B cell (primary cell): ENCODE results near the gene CKAP5.

Source experiments
- EZH2 ChIP-seq: IDR thresholded peaks from 2 replicates; pipeline ENCODE4 v1.6.1; 2012; ENCODE audit warnings: borderline replicate concordance, low read depth, mild to moderate bottlenecking, moderate library complexity, low read length; ENCODE audit not compliant: insufficient read depth, poor library complexity, severe bottlenecking
- TF ChIP-seq, protein P1 (sequence below): fragments of 200-600 bp; IDR thresholded peaks from one replicate; pipeline ENCODE4 v1.8.0; 2022; ENCODE audit warnings: antibody characterized with exemption, mild to moderate bottlenecking

DNA sequence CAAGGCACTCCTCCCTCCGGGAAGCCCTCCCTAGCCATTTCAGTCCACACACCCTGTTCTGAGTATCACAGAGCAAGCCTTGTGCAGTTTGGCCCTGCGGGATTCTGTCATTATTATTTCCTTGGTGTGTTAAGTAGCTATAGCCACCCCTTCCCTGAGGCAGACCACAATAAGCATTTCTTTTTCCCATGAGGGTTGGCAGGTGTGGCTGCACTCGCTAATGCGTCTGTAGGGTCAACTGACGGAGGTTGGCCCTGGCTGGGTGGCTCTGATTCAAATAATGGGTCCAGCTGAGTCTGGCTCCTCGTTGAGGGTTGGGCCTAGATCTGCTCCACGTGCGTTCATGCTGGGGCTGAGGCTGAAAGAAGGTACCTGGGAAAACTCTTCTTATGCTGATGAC lies 122.0 kb downstream of the CKAP5 start:
- TF ChIP-seq, protein P1, sequence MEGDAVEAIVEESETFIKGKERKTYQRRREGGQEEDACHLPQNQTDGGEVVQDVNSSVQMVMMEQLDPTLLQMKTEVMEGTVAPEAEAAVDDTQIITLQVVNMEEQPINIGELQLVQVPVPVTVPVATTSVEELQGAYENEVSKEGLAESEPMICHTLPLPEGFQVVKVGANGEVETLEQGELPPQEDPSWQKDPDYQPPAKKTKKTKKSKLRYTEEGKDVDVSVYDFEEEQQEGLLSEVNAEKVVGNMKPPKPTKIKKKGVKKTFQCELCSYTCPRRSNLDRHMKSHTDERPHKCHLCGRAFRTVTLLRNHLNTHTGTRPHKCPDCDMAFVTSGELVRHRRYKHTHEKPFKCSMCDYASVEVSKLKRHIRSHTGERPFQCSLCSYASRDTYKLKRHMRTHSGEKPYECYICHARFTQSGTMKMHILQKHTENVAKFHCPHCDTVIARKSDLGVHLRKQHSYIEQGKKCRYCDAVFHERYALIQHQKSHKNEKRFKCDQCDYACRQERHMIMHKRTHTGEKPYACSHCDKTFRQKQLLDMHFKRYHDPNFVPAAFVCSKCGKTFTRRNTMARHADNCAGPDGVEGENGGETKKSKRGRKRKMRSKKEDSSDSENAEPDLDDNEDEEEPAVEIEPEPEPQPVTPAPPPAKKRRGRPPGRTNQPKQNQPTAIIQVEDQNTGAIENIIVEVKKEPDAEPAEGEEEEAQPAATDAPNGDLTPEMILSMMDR: no peak
- TF ChIP-seq EZH2: no peak
